Choroid plexus epithelial cell (primary cell): ENCODE data around the gene NLRP6.
"Not testable (repeated sequence)": the region's sequence is repeated elsewhere in the genome, so short reads cannot be mapped to it uniquely, and the experiment has no call there.

Source experiments
- DNase-seq: peaks from one replicate; pipeline ENCODE4 v3.0.0-alpha.2; 2010; ENCODE audit warnings: low read depth
- H3K4me3 ChIP-seq: 2 replicates; pipeline ENCODE4 v1.5.1; 2011; ENCODE audit warnings: low read depth, mild to moderate bottlenecking, control low read depth, low read length, moderate library complexity
- TF ChIP-seq, protein P1 (sequence below): conservative IDR thresholded peaks from 2 replicates; pipeline ENCODE4 v1.5.1; 2011; ENCODE audit warnings: low read depth, mild to moderate bottlenecking, control low read depth, inconsistent platforms, low read length, moderate library complexity

NLRP6 gene

DNA sequence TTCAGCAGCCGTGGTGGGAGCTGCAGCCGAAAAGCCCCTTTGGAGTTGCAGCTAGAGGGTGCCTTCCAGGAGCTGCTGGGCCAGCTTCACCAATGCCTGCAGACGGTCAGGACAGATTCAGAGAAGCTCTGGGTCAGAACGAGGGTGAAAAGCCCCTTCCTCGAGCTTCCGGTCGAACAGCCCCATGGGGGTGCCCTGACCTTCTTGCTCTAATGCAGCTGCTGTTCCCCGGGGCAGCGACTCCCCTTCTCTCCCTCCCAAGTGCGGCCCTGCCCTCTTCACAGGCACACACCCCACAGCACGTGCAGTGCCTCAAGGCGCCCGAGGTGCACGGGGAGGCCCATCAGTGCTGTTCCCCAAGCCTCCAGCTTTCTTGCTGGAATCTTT is 52.1 kb downstream of the NLRP6 start:
- no peak for DNase-seq
- TF ChIP-seq, protein P1, sequence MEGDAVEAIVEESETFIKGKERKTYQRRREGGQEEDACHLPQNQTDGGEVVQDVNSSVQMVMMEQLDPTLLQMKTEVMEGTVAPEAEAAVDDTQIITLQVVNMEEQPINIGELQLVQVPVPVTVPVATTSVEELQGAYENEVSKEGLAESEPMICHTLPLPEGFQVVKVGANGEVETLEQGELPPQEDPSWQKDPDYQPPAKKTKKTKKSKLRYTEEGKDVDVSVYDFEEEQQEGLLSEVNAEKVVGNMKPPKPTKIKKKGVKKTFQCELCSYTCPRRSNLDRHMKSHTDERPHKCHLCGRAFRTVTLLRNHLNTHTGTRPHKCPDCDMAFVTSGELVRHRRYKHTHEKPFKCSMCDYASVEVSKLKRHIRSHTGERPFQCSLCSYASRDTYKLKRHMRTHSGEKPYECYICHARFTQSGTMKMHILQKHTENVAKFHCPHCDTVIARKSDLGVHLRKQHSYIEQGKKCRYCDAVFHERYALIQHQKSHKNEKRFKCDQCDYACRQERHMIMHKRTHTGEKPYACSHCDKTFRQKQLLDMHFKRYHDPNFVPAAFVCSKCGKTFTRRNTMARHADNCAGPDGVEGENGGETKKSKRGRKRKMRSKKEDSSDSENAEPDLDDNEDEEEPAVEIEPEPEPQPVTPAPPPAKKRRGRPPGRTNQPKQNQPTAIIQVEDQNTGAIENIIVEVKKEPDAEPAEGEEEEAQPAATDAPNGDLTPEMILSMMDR, result no peak
- H3K4me3 ChIP-seq, result no peak overlapping the region

DNA sequence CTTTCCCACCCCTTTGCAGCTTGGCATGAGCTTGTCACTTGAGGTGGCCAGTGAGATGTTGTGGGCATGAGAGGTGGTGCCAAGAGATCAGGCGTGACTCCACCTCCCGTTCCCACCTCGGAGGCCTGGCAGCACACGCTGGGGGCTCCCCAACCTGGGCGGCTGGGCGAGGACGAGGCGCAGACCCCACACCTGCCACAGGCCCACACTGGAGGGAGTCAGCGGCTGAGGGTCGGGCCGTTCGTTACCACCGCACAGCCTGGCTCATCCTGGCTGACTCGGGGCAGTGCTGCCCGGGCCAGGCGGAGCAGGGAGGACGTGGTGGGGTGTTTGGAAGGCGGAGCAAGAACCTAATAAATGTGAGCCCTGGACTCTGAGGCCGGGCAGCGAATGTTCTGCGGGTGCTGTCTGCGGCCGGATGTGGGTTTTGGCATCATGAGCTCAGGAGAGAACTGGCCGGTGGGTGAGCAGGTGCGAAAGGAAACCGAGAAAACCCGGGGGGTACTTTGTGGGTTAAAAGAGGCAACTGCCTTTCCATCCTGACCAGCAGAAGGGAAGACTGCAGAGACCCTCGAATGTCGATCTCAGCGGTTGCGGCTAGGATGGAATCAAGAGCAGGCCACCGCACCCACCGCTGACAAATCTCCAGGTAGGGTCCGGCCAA is 52.6 kb downstream of the NLRP6 start:
- H3K4me3 ChIP-seq, result no peak overlapping the region
- TF ChIP-seq, protein P1, result no peak
- no peak for DNase-seq

DNA sequence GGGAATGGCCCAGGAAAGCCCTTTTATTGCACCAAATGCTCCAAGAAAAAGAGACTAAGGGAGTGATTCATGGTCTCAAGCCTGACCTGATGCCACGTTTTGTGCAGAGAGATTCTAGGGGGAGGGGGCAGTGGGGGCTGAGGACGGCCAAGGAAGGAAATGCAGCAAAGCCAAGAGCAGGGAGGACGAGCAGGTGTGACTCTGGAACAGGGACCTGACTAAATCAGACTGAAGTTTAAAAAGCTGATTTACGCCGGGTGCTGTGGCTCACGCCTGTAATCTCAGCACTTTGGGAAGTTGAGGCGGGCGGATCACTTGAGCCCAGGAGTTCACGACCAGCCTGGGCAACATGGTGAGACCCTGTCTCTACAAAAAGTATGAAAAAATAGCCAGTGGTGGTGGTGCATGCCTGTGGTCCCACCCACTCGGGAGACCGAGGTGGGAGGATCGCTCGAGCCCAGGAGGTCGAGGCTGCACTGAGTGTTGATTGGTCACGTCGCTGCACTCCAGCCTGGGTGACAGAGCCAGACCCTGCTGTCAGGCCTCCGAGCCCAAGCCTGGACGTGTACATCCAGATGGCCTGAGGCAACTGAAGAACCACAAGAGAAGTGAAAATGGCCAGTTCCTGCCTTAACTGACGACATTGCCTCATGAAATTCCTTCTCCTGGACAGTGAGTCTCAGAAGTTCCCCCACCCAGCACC is 53.3 kb downstream of the NLRP6 start:
- H3K4me3 ChIP-seq, result no peak overlapping the region
- TF ChIP-seq, protein P1, result no peak
- DNase-seq, result no peak

DNA sequence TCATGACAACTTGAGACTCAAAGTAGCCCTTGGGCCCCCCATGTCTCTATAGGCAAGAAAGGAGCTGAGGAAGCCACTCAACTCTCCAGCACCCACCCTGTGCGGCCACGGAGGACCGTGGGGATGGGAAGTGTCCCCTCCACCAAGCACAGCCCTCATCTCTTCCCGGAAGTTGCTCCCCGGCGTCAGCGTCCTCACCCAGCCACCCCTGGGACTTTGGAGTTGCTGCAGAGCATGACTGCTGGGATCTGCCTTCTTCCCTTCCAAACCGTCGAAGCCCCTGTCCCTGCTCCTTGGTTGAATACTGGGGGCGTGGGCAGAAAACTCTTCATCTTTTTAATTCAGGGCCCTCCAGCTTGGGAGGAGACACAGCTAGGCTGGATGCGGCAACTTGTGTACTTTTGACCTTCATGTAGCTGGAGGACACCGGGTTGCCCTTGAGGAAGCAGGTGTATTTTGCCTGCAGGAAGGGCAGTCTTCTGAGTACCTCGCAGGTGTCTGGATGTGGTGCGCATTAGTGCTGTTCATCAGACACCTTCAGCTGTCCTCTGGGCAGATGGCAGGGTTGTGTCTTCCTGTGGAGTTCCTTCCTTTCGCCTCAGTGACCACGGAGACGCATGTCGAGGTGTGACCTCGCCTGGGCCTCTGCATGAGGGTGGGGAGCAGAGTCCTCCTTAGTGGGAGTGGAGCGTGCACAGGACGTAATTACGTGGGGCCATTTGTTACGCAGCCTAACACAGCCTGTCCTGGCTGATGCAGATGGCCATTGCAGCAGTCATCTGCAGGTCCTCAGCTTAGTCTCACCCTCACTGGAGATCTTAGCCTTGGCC is 54.7 kb downstream of the NLRP6 start:
- H3K4me3 ChIP-seq, result no peak overlapping the region
- no peak for DNase-seq
- TF ChIP-seq, protein P1, result no peak

DNA sequence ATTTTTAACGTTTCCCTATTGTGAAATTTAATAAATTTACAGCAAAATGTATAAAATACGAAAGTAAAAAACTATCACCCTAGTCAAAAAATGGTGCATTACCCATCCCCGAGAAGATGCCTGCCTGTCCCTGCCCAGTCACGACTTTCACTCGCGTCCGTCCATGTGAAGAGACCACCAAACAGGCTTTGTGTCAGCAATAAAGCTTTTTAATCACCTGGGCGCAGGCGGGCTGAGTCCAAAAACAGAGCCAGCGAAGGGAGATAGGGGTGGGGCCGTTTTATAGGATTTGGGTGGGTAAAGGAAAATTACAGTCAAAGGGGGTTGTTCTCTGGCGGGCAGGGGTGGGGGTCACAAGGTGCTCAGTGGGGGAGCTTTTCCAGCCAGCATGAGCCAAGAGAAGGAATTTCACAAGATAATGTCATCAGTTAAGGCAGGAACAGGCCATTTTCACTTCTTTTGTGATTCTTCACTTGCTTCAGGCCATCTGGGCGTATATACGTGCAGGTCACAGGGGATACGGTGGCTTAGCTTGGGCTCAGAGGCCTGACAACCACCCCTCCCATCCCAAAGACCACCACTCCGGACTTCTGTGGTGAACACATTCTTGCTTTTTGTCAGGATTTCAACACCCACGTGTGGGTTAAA is 55.5 kb downstream of the NLRP6 start:
- H3K4me3 ChIP-seq, DNase-seq: not testable (repeated sequence)

DNA sequence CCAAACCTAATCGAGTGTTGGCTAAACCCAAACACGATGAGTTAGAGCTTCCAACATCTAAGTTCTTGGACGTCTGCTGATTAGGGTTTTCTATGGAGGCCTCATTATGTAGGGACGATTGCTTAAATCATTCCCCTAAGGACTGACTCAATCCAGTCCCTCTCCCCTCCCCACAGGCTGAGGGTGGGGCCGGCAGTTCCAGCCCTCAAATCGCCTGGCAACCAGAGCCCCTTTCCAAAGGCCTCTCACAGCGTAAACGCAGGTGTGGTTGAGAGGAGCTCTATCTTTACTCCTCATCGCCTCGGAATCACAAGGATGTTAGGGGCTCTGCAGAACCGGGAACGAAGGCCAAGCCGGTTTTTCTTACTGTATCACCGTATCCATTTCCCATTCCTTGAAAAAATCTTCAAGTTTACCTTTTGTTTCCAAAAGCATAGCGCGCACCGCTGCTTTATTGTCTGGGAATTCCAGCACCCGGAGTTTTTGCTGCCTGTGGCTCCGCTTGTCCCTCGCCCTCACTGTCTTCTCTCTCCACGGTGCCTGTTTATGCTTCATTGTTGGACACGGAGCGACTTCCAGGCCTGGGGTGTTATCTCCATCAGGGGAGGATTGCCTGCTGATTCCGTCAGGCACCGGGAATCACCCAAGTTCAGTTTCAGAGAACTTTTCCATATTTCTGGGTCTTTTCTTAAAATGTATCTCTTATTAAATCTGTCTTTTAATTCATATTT is 56.2 kb downstream of the NLRP6 start:
- DNase-seq, result peak; percentile 47
- no peak overlapping the region for H3K4me3 ChIP-seq
- TF ChIP-seq, protein P1, result no peak
